ENCODE data around the gene RDX.

RDX gene

DNA sequence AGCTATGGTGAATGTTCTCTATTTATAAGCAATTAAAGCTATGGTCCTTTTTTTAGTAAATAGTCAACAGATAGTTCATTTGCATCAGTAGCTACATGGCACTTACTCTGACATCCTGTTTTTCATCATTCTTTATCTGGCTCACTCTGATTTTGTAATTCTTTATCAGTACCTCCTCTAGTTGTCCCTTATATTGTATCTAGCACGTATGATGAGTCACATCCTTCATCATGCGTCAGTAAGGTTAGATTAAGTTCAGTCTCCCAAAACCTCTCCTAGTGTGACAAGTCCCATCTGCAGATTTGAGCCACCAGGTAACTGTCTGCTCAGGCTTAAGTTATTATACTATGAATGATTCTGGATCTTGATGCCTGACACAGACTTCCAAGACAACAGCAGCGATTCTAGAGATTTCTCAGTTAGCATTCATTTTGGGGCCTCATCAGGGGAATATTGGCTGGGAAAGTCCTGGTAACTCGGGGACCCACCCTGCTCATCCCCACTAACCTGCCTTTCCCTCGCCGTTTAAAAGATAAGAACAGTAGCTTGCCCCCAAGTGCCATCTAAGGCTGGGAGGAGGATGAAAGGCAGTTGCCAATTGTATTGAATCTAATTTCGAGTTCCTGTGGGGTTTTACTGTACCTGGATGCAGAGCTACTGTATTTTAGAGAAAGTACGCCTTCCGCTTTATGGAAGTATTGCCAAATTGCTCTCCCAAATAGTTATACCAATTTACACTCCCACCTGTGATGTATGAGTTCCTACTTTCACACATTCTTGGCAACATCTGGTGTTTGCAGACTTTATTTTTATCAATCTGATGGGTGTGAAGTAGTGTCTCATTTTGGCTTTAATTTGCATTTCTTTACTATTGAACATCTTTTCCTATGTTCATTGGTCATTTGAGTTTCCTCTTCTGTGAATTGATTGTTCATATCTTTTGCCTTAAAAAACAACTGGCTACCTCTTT lies 147.4 kb downstream of the RDX start:
- Histone ChIP-seq H3K9me3 (ENCODE audit: control insufficient read depth, insufficient read depth, low read length) (no peaks in the 10 kb centered on the region), H4K20me1 (ENCODE audit: control insufficient read depth, insufficient read depth, low read depth, low read length) (no peaks in the 10 kb centered on the region), H3K79me2 (ENCODE audit: control insufficient read depth, low read length) (no peaks in the 10 kb centered on the region), H3K4me2 (ENCODE audit: low read length) (peak overlapping the region; percentile 35), H3F3A (ENCODE audit: control insufficient read depth, insufficient read depth) (no peaks in the 10 kb centered on the region), H3K4me1 (ENCODE audit: control insufficient read depth, low read length) (peaks cover 17% of the 10 kb centered on the region), H3K27me3 (ENCODE audit: control insufficient read depth, low read length) (no peaks in the 10 kb centered on the region), H3K9me2 (replicated peaks; ENCODE audit: control insufficient read depth, low read length) (no peaks in the 10 kb centered on the region), H3K27ac (ENCODE audit: low read depth, low read length) (no peak overlapping the region), H3K36me3 (ENCODE audit: control insufficient read depth, low read length) (no peaks in the 10 kb centered on the region), H3K4me3 (ENCODE audit: low read length) (0 out of 2 replicates have a peak overlapping the region, but pooled peaks have one; percentile 17)
- TF ChIP-seq, protein P1, sequence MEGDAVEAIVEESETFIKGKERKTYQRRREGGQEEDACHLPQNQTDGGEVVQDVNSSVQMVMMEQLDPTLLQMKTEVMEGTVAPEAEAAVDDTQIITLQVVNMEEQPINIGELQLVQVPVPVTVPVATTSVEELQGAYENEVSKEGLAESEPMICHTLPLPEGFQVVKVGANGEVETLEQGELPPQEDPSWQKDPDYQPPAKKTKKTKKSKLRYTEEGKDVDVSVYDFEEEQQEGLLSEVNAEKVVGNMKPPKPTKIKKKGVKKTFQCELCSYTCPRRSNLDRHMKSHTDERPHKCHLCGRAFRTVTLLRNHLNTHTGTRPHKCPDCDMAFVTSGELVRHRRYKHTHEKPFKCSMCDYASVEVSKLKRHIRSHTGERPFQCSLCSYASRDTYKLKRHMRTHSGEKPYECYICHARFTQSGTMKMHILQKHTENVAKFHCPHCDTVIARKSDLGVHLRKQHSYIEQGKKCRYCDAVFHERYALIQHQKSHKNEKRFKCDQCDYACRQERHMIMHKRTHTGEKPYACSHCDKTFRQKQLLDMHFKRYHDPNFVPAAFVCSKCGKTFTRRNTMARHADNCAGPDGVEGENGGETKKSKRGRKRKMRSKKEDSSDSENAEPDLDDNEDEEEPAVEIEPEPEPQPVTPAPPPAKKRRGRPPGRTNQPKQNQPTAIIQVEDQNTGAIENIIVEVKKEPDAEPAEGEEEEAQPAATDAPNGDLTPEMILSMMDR (IDR thresholded peaks at IDR 0.05; ENCODE audit: low read depth, low read length, poor library complexity, severe bottlenecking), result no peak
- no peak for TF ChIP-seq EZH2phosphoT487 (IDR thresholded peaks at IDR 0.05; ENCODE audit: borderline replicate concordance, low read length)

DNA sequence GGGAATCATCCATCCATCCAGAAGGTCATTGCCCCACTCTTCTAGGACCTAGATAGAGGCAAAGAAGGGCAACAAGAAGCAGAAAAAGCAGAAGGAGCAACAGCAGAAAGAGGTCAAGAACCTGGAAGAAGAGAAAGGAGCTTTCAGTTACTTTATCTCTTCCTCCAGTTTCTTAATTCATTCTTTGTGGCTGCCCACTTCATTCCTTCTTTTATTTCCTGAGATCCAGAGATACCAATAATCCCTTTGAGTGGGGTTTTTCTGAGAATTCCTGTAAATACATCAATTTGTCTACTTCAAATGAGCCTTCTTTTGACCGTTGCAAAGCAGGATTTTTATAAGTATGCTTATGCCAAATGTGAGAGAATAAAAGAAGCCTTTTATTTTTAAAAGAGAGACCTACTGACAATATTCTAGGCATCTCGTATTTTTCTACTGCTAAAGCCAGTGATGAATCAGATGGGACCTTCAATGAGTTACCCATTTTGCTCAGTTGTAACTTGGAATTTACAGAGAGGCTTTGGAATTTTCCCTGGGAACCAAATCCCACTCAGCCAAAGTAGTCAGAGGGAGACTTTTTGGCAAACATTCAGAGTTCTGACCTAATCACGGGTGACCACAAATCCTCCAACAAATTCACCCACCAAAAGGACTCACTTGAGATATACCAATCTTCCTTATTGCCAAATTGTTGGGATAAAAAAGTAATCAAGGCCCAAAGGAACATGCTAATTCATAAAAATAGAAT lies 148.3 kb downstream of the RDX start:
- no peaks in the 10 kb centered on the region for H3F3A ChIP-seq (ENCODE audit: control insufficient read depth, insufficient read depth)
- H3K27me3 ChIP-seq (ENCODE audit: control insufficient read depth, low read length), result no peaks in the 10 kb centered on the region
- H3K9me2 ChIP-seq (replicated peaks; ENCODE audit: control insufficient read depth, low read length), result no peaks in the 10 kb centered on the region
- H3K4me3 ChIP-seq (ENCODE audit: low read length), result no peak overlapping the region
- no peak overlapping the region for H3K27ac ChIP-seq (ENCODE audit: low read depth, low read length)
- no peaks in the 10 kb centered on the region for H3K36me3 ChIP-seq (ENCODE audit: control insufficient read depth, low read length)
- no peak for TF ChIP-seq EZH2phosphoT487 (IDR thresholded peaks at IDR 0.05; ENCODE audit: borderline replicate concordance, low read length)
- TF ChIP-seq, protein P1 (IDR thresholded peaks at IDR 0.05; ENCODE audit: low read depth, low read length, poor library complexity, severe bottlenecking), result no peak
- H3K9me3 ChIP-seq (ENCODE audit: control insufficient read depth, insufficient read depth, low read length), result no peaks in the 10 kb centered on the region
- H3K79me2 ChIP-seq (ENCODE audit: control insufficient read depth, low read length), result no peaks in the 10 kb centered on the region
- peak overlapping the region; percentile 35 for H3K4me2 ChIP-seq (ENCODE audit: low read length)
- peaks cover 17% of the 10 kb centered on the region for H3K4me1 ChIP-seq (ENCODE audit: control insufficient read depth, low read length)
- no peaks in the 10 kb centered on the region for H4K20me1 ChIP-seq (ENCODE audit: control insufficient read depth, insufficient read depth, low read depth, low read length)

DNA sequence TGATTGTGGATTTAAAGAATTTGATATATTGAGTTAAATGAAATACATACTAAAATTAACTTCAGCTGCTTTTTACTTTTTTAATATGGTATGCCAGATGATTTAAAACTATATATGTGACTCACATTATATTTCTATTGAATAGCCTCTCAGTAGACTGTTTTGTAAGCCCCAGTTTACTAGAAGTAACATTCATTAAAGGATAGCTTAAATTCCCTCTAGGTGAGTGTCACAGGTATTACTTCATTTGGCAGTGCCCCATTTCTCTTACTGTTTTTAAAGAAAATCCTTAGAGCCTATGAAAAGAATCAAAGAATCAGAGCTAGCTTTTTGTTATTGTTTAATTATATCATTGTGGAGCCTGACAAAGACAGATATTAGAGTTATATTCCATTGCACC lies 154.6 kb downstream of the RDX start:
- H3K79me2 ChIP-seq (ENCODE audit: control insufficient read depth, low read length), result no peaks in the 10 kb centered on the region
- no peak overlapping the region for H3K4me2 ChIP-seq (ENCODE audit: low read length)
- no peaks in the 10 kb centered on the region for H3K36me3 ChIP-seq (ENCODE audit: control insufficient read depth, low read length)
- no peaks in the 10 kb centered on the region for H3K4me1 ChIP-seq (ENCODE audit: control insufficient read depth, low read length)
- H3K9me3 ChIP-seq (ENCODE audit: control insufficient read depth, insufficient read depth, low read length), result no peaks in the 10 kb centered on the region
- TF ChIP-seq, protein P1 (IDR thresholded peaks at IDR 0.05; ENCODE audit: low read depth, low read length, poor library complexity, severe bottlenecking), result no peak
- no peak for TF ChIP-seq EZH2phosphoT487 (IDR thresholded peaks at IDR 0.05; ENCODE audit: borderline replicate concordance, low read length)
- no peaks in the 10 kb centered on the region for H3K27me3 ChIP-seq (ENCODE audit: control insufficient read depth, low read length)
- no peaks in the 10 kb centered on the region for H4K20me1 ChIP-seq (ENCODE audit: control insufficient read depth, insufficient read depth, low read depth, low read length)
- H3K27ac ChIP-seq (ENCODE audit: low read depth, low read length), result no peak overlapping the region
- no peak overlapping the region for H3K4me3 ChIP-seq (ENCODE audit: low read length)
- no peaks in the 10 kb centered on the region for H3F3A ChIP-seq (ENCODE audit: control insufficient read depth, insufficient read depth)
- H3K9me2 ChIP-seq (replicated peaks; ENCODE audit: control insufficient read depth, low read length), result no peaks in the 10 kb centered on the region

Measured in DOHH2 (cell line).